DOHH2 (cell line): Measurements from ENCODE around the gene LDLRAD4.

ENCODE experiments used
- H3F3A ChIP-seq: fragments of 200-600 bp; sonication (generic), shearing (Covaris generic); 2 replicates; pipeline ENCODE4 v1.6.0; 2016; ENCODE audit warnings: antibody characterized with exemption, mild to moderate bottlenecking; ENCODE audit not compliant: control insufficient read depth, insufficient read depth
- H3K27ac ChIP-seq: fragments of 200-600 bp; sonication (generic); 2 replicates; pipeline ENCODE4 v1.5.1; 2014; ENCODE audit warnings: low read depth, mild to moderate bottlenecking, low read length, moderate library complexity
- H3K27me3 ChIP-seq: fragments of 200-600 bp; sonication (generic); 2 replicates; pipeline ENCODE4 v1.6.1; 2014; ENCODE audit warnings: mild to moderate bottlenecking, low read length, mixed read lengths; ENCODE audit not compliant: control insufficient read depth
- H3K36me3 ChIP-seq: fragments of 200-600 bp; sonication (generic); 2 replicates; pipeline ENCODE4 v1.6.1; 2014; ENCODE audit warnings: mild to moderate bottlenecking, low read length, moderate library complexity, mixed read lengths; ENCODE audit not compliant: control insufficient read depth
- H3K4me1 ChIP-seq: fragments of 200-600 bp; sonication (generic); 2 replicates; pipeline ENCODE4 v1.6.1; 2014; ENCODE audit warnings: mild to moderate bottlenecking, low read length, mixed read lengths; ENCODE audit not compliant: control insufficient read depth
- H3K4me2 ChIP-seq: fragments of 200-600 bp; sonication (generic); 2 replicates; pipeline ENCODE4 v1.6.0; 2014; ENCODE audit warnings: mild to moderate bottlenecking, low read length, moderate library complexity
- H3K4me3 ChIP-seq: fragments of 200-600 bp; sonication (generic); 2 replicates; pipeline ENCODE4 v1.5.1; 2014; ENCODE audit warnings: mild to moderate bottlenecking, low read length, mixed read lengths
- H3K79me2 ChIP-seq: fragments of 200-600 bp; sonication (generic); 2 replicates; pipeline ENCODE4 v1.6.1; 2014; ENCODE audit warnings: mild to moderate bottlenecking, low read length, mixed read lengths; ENCODE audit not compliant: control insufficient read depth
- H3K9me2 ChIP-seq: fragments of 200-600 bp; sonication (generic); replicated peaks from 2 replicates; pipeline ENCODE4 v1.6.1; 2014; ENCODE audit warnings: mild to moderate bottlenecking, low read length, mixed read lengths; ENCODE audit not compliant: control insufficient read depth
- H3K9me3 ChIP-seq: fragments of 200-600 bp; sonication (generic); 2 replicates; pipeline ENCODE4 v1.6.1; 2014; ENCODE audit warnings: antibody characterized with exemption, low read length, mixed read lengths; ENCODE audit not compliant: control insufficient read depth, insufficient read depth
- H4K20me1 ChIP-seq: fragments of 200-600 bp; sonication (generic); 2 replicates; pipeline ENCODE4 v1.6.0; 2014; ENCODE audit warnings: low read depth, mild to moderate bottlenecking, antibody characterized with exemption, low read length, moderate library complexity; ENCODE audit not compliant: control insufficient read depth, insufficient read depth
- EZH2phosphoT487 ChIP-seq: fragments of 200-600 bp; sonication (generic); IDR thresholded peaks from 2 replicates; pipeline ENCODE4 v1.6.1; 2017; ENCODE audit warnings: borderline replicate concordance, mild to moderate bottlenecking, antibody characterized with exemption, low read length, moderate library complexity, mixed read lengths
- TF ChIP-seq, protein P1 (sequence below): fragments of 200-600 bp; sonication (generic); IDR thresholded peaks from one replicate; pipeline ENCODE4 v1.5.1; 2014; ENCODE audit warnings: antibody characterized with exemption, mild to moderate bottlenecking, low read depth, low read length; ENCODE audit not compliant: poor library complexity, severe bottlenecking

Gene LDLRAD4

DNA sequence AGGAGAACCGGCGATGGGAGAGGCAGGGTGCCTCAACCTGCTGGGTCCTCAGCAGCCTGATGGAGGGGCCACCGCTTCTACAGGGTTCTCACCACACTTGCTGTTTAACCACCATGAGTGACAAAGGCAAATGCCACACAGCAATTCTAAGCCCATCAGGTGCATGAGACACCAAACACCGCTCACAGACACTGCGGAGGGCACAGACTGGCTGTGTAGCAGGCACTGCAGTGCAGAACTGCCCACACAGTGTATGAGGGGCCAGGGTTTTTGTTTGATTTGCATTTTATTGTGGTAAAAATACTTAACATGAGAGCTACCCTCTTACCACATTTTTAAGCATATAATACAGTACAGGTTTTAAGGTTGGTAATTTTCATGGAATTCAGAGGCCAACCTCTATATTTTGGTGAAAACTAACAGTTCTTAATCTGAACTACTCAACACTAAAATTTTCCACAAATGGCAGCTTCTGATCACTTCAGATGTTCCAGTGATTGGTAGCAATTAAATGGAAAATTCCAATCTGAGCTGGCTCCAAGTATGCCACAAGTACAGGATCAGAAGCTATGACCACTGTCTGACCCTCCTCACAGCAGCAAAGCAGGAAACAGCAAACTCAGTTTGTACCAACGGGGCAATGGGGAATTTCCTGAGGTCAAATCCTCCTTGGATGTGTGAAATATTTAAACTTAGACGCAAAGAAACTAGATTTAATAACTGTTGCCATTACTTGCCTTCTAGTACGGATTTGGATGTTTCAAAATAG lies 440.1 kb downstream of the LDLRAD4 start:
- Histone ChIP-seq H3K4me2 (no peak overlapping the region), H3K27me3 (no peaks in the 10 kb centered on the region), H3K36me3 (no peaks in the 10 kb centered on the region), H3K79me2 (no peaks in the 10 kb centered on the region), H4K20me1 (no peaks in the 10 kb centered on the region), H3F3A (0 out of 2 replicates have a peak, but pooled peaks cover 2% of the 10 kb centered on the region), H3K4me1 (no peaks in the 10 kb centered on the region), H3K4me3 (no peak overlapping the region), H3K9me2 (no peaks in the 10 kb centered on the region), H3K9me3 (no peaks in the 10 kb centered on the region), H3K27ac (no peak overlapping the region)
- TF ChIP-seq, protein P1, sequence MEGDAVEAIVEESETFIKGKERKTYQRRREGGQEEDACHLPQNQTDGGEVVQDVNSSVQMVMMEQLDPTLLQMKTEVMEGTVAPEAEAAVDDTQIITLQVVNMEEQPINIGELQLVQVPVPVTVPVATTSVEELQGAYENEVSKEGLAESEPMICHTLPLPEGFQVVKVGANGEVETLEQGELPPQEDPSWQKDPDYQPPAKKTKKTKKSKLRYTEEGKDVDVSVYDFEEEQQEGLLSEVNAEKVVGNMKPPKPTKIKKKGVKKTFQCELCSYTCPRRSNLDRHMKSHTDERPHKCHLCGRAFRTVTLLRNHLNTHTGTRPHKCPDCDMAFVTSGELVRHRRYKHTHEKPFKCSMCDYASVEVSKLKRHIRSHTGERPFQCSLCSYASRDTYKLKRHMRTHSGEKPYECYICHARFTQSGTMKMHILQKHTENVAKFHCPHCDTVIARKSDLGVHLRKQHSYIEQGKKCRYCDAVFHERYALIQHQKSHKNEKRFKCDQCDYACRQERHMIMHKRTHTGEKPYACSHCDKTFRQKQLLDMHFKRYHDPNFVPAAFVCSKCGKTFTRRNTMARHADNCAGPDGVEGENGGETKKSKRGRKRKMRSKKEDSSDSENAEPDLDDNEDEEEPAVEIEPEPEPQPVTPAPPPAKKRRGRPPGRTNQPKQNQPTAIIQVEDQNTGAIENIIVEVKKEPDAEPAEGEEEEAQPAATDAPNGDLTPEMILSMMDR: no peak
- TF ChIP-seq EZH2phosphoT487: no peak

DNA sequence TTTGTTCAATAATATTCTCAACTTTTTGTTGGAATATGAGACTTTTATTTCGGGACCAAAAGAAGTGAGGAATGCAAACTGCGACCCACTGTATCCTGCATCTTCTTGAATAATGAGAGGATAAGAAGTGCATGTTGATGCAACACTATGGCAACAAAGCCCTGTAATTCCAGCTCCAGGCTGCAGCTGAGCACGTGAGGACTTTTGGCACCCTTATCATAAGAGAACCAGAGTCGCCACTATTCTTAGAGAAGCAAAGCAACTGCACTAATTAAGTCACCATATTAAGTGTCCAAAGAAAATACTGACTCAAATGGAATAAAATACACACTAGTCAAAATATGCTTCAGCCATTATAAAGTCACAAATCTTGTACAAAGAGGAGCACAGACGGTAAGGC lies 441.9 kb downstream of the LDLRAD4 start:
- Histone ChIP-seq H3K9me3 (no peaks in the 10 kb centered on the region), H3K9me2 (no peaks in the 10 kb centered on the region), H4K20me1 (no peaks in the 10 kb centered on the region), H3K27ac (no peak overlapping the region), H3K4me2 (no peak overlapping the region), H3K4me1 (no peaks in the 10 kb centered on the region), H3K4me3 (no peak overlapping the region), H3K36me3 (peaks cover 6% of the 10 kb centered on the region), H3F3A (0 out of 2 replicates have a peak, but pooled peaks cover 2% of the 10 kb centered on the region), H3K27me3 (no peaks in the 10 kb centered on the region), H3K79me2 (no peaks in the 10 kb centered on the region)
- TF ChIP-seq, protein P1: no peak
- no peak for TF ChIP-seq EZH2phosphoT487

DNA sequence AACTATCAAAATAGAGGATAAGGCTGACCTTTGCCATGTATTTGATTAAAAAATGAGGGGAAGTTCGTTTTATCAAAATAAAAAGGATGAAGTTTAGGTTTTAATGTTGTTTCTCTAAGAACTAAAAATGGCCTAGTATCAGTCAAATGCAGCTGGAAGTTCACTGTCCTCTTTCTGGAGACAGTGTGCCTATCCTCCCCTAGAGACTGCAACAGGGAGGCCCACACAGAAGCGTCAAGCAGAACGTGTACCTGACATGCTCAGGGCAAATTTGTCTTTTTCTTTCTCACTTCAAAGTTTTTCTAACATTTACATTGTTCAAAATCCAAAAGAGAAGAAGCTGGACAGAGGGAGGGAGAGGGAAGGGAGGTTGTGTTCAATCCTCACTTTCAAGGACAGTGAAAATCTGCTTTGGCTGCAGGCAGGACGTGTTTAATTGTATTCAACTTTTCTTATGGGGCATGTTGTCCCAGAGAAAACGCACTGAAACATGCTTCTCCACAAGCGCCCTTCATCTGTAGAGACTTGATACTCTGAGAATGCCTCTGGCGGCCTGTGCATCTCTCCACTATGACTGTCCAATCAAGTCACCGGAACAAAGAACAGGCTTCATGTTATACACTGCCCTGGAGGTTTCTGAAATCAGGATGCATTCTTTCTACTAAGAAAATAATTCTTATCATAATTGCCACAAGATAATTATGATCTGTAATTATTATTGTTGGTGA lies 442.7 kb downstream of the LDLRAD4 start:
- Histone ChIP-seq H3K36me3 (peaks cover 12% of the 10 kb centered on the region), H4K20me1 (no peaks in the 10 kb centered on the region), H3K27me3 (no peaks in the 10 kb centered on the region), H3K9me2 (no peaks in the 10 kb centered on the region), H3K27ac (no peak overlapping the region), H3K79me2 (no peaks in the 10 kb centered on the region), H3K4me3 (no peak overlapping the region), H3K9me3 (no peaks in the 10 kb centered on the region), H3F3A (0 out of 2 replicates have a peak, but pooled peaks cover 2% of the 10 kb centered on the region), H3K4me2 (no peak overlapping the region), H3K4me1 (no peaks in the 10 kb centered on the region)
- TF ChIP-seq, protein P1: no peak
- no peak for TF ChIP-seq EZH2phosphoT487
